IMR-90 (cell line): ENCODE measurements around the gene LMX1A. TPM values are rescaled to one million over a fixed set of nuclear protein-coding genes. Genes with fewer than 3 reads are reported as not detected.

ENCODE experiments used
- ATAC-seq: fragments of 200-7000 bp; cut with Tn5 transposase; 2 replicates; pipeline ENCODE4 v1.9.1; 2020; ENCODE audit warnings: low read depth, mild to moderate bottlenecking, moderate library complexity
- BruUV-seq: library from RNA; stranded (reverse); fragments of 400-500 nt; replicated peaks from 2 replicates; lab custom pipeline; 2021; lab: Mats Ljungman, UMichigan
- CTCF ChIA-PET: fragments of 300-600 bp; formaldehyde crosslinking; extraction: SDS; loops from one replicate; lab custom pipeline; 2021; ENCODE audit warnings: antibody characterized with exemption; lab: Yijun Ruan, JAX
- POLR2A ChIA-PET: fragments of 300-600 bp; sonication (Branson Sonifier 250); formaldehyde crosslinking; loops from one replicate; lab custom pipeline; 2022; ENCODE audit warnings: antibody characterized with exemption; ENCODE audit not compliant: unreplicated experiment; lab: Charles Lee
- DNase-seq: peaks from one replicate; pipeline ENCODE4 v3.0.0; 2013
- H2AFZ ChIP-seq: replicated peaks from 2 replicates; pipeline ENCODE3; 2013; ENCODE audit warnings: low read length, mild to moderate bottlenecking; ENCODE audit not compliant: poor library complexity
- H2AK5ac ChIP-seq: 2 replicates; pipeline ENCODE4 v1.6.1; 2013; ENCODE audit warnings: low read depth, low read length, inconsistent platforms
- H2AK9ac ChIP-seq: replicated peaks from 2 replicates; pipeline ENCODE3; 2013; ENCODE audit warnings: mild to moderate bottlenecking, low read depth, low read length, moderate library complexity; ENCODE audit not compliant: poor library complexity
- H2BK120ac ChIP-seq: 2 replicates; pipeline ENCODE4 v1.6.1; 2013; ENCODE audit warnings: low read depth, low read length, inconsistent platforms
- H2BK15ac ChIP-seq: 3 replicates; pipeline ENCODE4 v1.6.1; 2013; ENCODE audit warnings: low read depth, low read length, inconsistent platforms
- H2BK20ac ChIP-seq: 2 replicates; pipeline ENCODE4 v1.6.1; 2013; ENCODE audit warnings: low read depth, mild to moderate bottlenecking, inconsistent platforms, low read length, moderate library complexity
- H2BK5ac ChIP-seq: 2 replicates; pipeline ENCODE4 v1.6.1; 2013; ENCODE audit warnings: mild to moderate bottlenecking, low read depth, low read length, inconsistent platforms; ENCODE audit not compliant: poor library complexity, severe bottlenecking
- H3K14ac ChIP-seq: replicated peaks from 2 replicates; pipeline ENCODE4 v1.6.1; 2013; ENCODE audit warnings: low read depth, low read length, inconsistent platforms
- H3K18ac ChIP-seq: 2 replicates; pipeline ENCODE4 v1.6.1; 2013; ENCODE audit warnings: low read depth, low read length, control low read depth
- H3K23ac ChIP-seq: 2 replicates; pipeline ENCODE4 v1.6.1; 2013; ENCODE audit warnings: low read depth, low read length, inconsistent platforms
- H3K27ac ChIP-seq: 2 replicates; pipeline ENCODE4 v1.5.1; 2013; ENCODE audit warnings: mild to moderate bottlenecking, control low read depth, low read length; ENCODE audit not compliant: insufficient read depth
- H3K27me3 ChIP-seq: 2 replicates; pipeline ENCODE4 v1.6.1; 2013; ENCODE audit warnings: low read length; ENCODE audit not compliant: control insufficient read depth, insufficient read depth
- H3K36me3 ChIP-seq: 2 replicates; pipeline ENCODE4 v1.6.1; 2013; ENCODE audit warnings: low read length, mixed read lengths; ENCODE audit not compliant: control insufficient read depth, insufficient read depth
- H3K4ac ChIP-seq: 2 replicates; pipeline ENCODE4 v1.6.1; 2013; ENCODE audit warnings: low read depth, low read length, inconsistent platforms
- H3K4me1 ChIP-seq: 2 replicates; pipeline ENCODE4 v1.6.1; 2013; ENCODE audit warnings: low read length, mixed read lengths; ENCODE audit not compliant: control insufficient read depth, insufficient read depth
- H3K4me2 ChIP-seq: 2 replicates; pipeline ENCODE4 v1.6.1; 2013; ENCODE audit warnings: low read depth, mild to moderate bottlenecking, control low read depth, low read length, moderate library complexity
- H3K4me3 ChIP-seq: 2 replicates; pipeline ENCODE4 v1.5.1; 2013; ENCODE audit warnings: low read depth, mild to moderate bottlenecking, control low read depth, low read length, moderate library complexity; ENCODE audit not compliant: insufficient read depth
- H3K56ac ChIP-seq: 2 replicates; pipeline ENCODE4 v1.6.1; 2013; ENCODE audit warnings: low read length, inconsistent platforms; ENCODE audit not compliant: insufficient read depth; ENCODE audit errors: extremely low read depth
- H3K79me1 ChIP-seq, 2 experiments: 2 replicates each; pipeline ENCODE4 v1.6.1; 2013; ENCODE audit warnings: low read length in 2 of 2, inconsistent platforms in 1 of 2, low read depth in 1 of 2
- H3K9ac ChIP-seq: 2 replicates; pipeline ENCODE4 v1.6.1; 2013; ENCODE audit warnings: low read depth, low read length, control low read depth
- H3K9me1 ChIP-seq: 2 replicates; pipeline ENCODE4 v1.6.1; 2013; ENCODE audit warnings: low read length, inconsistent platforms; ENCODE audit not compliant: insufficient read depth
- H3K9me3 ChIP-seq: 2 replicates; pipeline ENCODE4 v1.6.1; 2013; ENCODE audit warnings: low read length; ENCODE audit not compliant: control insufficient read depth, insufficient read depth
- H4K20me1 ChIP-seq: 2 replicates; pipeline ENCODE4 v1.6.1; 2013; ENCODE audit warnings: low read length, inconsistent platforms; ENCODE audit not compliant: insufficient read depth
- H4K5ac ChIP-seq: 2 replicates; pipeline ENCODE4 v1.6.1; 2013; ENCODE audit warnings: mild to moderate bottlenecking, low read depth, low read length, control low read depth
- H4K8ac ChIP-seq, 2 experiments: 2 replicates each; pipeline ENCODE4 v1.6.1; 2013; ENCODE audit warnings: low read depth in 2 of 2, low read length in 2 of 2, control low read depth in 1 of 2, inconsistent platforms in 1 of 2
- H4K91ac ChIP-seq: 2 replicates; pipeline ENCODE4 v1.6.1; 2013; ENCODE audit warnings: low read depth, low read length, inconsistent platforms; ENCODE audit not compliant: insufficient read depth
- CHD1 ChIP-seq: IDR thresholded peaks from 2 replicates; pipeline ENCODE4 v1.6.1; 2012; ENCODE audit warnings: low read depth, low read length, improper control_type of control experiment
- FOS ChIP-seq: fragments of 150-350 bp; IDR thresholded peaks from 2 replicates; pipeline ENCODE4 v1.6.1; 2016; ENCODE audit warnings: low read depth, low read length
- MAFK ChIP-seq: IDR thresholded peaks from 2 replicates; pipeline ENCODE4 v1.6.1; 2012; ENCODE audit warnings: low read depth, low read length, improper control_type of control experiment
- MXI1 ChIP-seq: IDR thresholded peaks from 2 replicates; pipeline ENCODE4 v1.6.1; 2012; ENCODE audit warnings: low read depth, mild to moderate bottlenecking, low read length, moderate library complexity, borderline replicate concordance
- SMC3 ChIP-seq: fragments of 150-350 bp; IDR thresholded peaks from 2 replicates; pipeline ENCODE4 v1.6.1; 2016; ENCODE audit warnings: low read depth, mild to moderate bottlenecking, antibody characterized with exemption, low read length, moderate library complexity
- WGBS, 2 experiments: methylation state at CpG; one replicate each; pipeline versions ENCODE4 v1.1.5 to v1.1.7; 2013; ENCODE audit warnings: missing lambda C conversion rate in 2 of 2; ENCODE audit not compliant: insufficient read length in 1 of 2; ENCODE audit errors: extremely low coverage in 2 of 2; 5-methylcytosine and 5-hydroxymethylcytosine counted together
- dilution Hi-C: fragments of 300-500 bp; cut with HindIII; formaldehyde crosslinking; loops from one replicate; pipeline ENCODE4 v1.14.3; 2018; ENCODE audit warnings: low sequenced_read_pairs; ENCODE audit not compliant: unreplicated experiment
- in situ Hi-C: fragments of 300-500 bp; cut with MboI; formaldehyde crosslinking; loops from 3 replicates; pipeline ENCODE4 v1.14.3; 2019; ENCODE audit warnings: low sequenced_read_pairs, inconsistent platforms, mixed read lengths
- intact Hi-C: fragments of 100-400 bp; cut with micrococcal nuclease; formaldehyde crosslinking; loops from 2 replicates; pipeline ENCODE4 v1.10.0; 2022
- polyA plus RNA-seq, 3 experiments: library from polyadenylated mRNA; depleted of rRNA; stranded (reverse); fragments of >200 nt; gene quantifications; 2 replicates each; pipeline ENCODE4 v1.2.3, GENCODE V29; 2012; ENCODE audit warnings: low replicate concordance in 1 of 3
- total RNA-seq: library from RNA; depleted of rRNA; stranded (reverse); fragments of >200 nt; gene quantifications from 2 replicates; pipeline ENCODE4 v1.2.3, GENCODE V29; 2012

Gene LMX1A
- total and polyA plus RNA-seq, 2 of the 4 experiments (the other 2 are of a cell fraction): not detected

DNA sequence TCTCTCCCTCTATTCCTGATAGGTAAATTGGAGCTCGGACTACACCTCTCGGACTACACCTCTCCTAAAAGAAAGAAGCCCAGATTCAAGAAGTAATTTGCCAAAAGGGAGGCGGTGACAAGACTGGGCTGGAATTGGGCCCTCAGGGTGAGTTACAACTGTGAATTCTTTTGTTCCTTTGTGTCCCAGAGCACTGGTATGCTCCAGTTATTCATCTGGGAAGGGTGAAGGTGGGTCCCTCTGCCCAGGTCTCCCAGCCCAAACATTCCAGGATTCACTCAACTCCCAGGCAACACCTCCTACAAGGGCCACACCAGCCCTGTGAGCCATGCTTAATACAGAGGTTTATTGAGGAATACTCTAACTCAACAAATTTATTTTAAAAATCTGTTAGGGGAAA, 69.2 kb downstream of the LMX1A start:
- CTCF ChIA-PET: no interaction called here
- H4K20me1 ChIP-seq: no peaks in the 10 kb centered on the region
- H2BK5ac ChIP-seq: no peak overlapping the region
- H3K27me3 ChIP-seq: no peaks in the 10 kb centered on the region
- no peaks in the 10 kb centered on the region for H3K4me1 ChIP-seq
- H3K23ac ChIP-seq: no peak overlapping the region
- H2BK20ac ChIP-seq: no peak overlapping the region
- no TSS peak for BruUV-seq
- H3K9me1 ChIP-seq: no peaks in the 10 kb centered on the region
- H4K8ac ChIP-seq: no peak overlapping the region
- intact Hi-C loops (no loop called here), dilution Hi-C loops (no loop called here), in situ Hi-C loops (no loop called here)
- H2AK9ac ChIP-seq: no peak overlapping the region
- no peak overlapping the region for H2AK5ac ChIP-seq
- no peak overlapping the region for H3K4me2 ChIP-seq
- H3K4me3 ChIP-seq: no peak overlapping the region
- no peaks in the 10 kb centered on the region for H3K79me1 ChIP-seq
- no CpG with 5 or more reads among the region's 3 CpGs for WGBS, 2 experiments
- TF ChIP-seq MAFK (no peak), FOS (no peak), SMC3 (no peak), CHD1 (no peak), MXI1 (no peak)
- ATAC-seq: no peak
- H2BK120ac ChIP-seq: no peak overlapping the region
- no peak overlapping the region for H4K91ac ChIP-seq
- no peak overlapping the region for H2BK15ac ChIP-seq
- H3K9me3 ChIP-seq: no peaks in the 10 kb centered on the region
- no peak overlapping the region for H3K18ac ChIP-seq
- H3K27ac ChIP-seq: no peak overlapping the region
- no peak overlapping the region for H4K5ac ChIP-seq
- H3K56ac ChIP-seq: no peak overlapping the region
- no peak for DNase-seq
- POLR2A ChIA-PET: no interaction called here
- no peak overlapping the region for H3K4ac ChIP-seq
- no peak overlapping the region for H3K9ac ChIP-seq
- H2AFZ ChIP-seq: no peak overlapping the region
- no peaks in the 10 kb centered on the region for H3K36me3 ChIP-seq
- H3K14ac ChIP-seq: no peak overlapping the region
